RPMI8226 (cell line): ENCODE data around the gene ERMN.
A peak's percentile ranks its signal among the peaks of the same experiment; 100 is the strongest.
"Not testable (repeated sequence)": the region's sequence is repeated elsewhere in the genome, so short reads cannot be mapped to it uniquely, and the experiment has no call there.

ENCODE experiments used
- DNase-seq: peaks from one replicate; pipeline ENCODE4 v3.0.0-alpha.2; 2015

The ERMN gene

GRCh38 chr2:157291018-157291417 lies 34.6 kb downstream of the ERMN start:
- DNase-seq, result no peak

- DNase-seq, result no peak
Observed at GRCh38 chr2:157290525-157290924, 35.1 kb downstream of the ERMN start.

- DNase-seq, result no peak
Observed at GRCh38 chr2:157287160-157287559, 38.5 kb downstream of the ERMN start.

- no peak for DNase-seq
Observed at GRCh38 chr2:157283468-157283867, 42.2 kb downstream of the ERMN start.

GRCh38 chr2:157281316-157281715 lies 44.3 kb downstream of the ERMN start:
- DNase-seq, result no peak

- DNase-seq, result not testable (repeated sequence)
Observed at GRCh38 chr2:157279311-157279710, 46.3 kb downstream of the ERMN start.

- no peak for DNase-seq
Observed at GRCh38 chr2:157271590-157272203, 53.9 kb downstream of the ERMN start.

GRCh38 chr2:157269922-157270321 lies 55.7 kb downstream of the ERMN start:
- DNase-seq, result peak; percentile 14

- no peak for DNase-seq
Observed at GRCh38 chr2:157269060-157269459, 56.6 kb downstream of the ERMN start.
